ENCODE data around the gene PTBP3.

- TF ChIP-seq CTCF (IDR thresholded peaks at IDR 0.05) (no peak), POLR2A (IDR thresholded peaks at IDR 0.05) (no peak), EP300 (IDR thresholded peaks at IDR 0.05) (no peak)
Measured at GRCh38 chr9:112174222-112174964, 159.0 kb downstream of the PTBP3 start.

All from ovary (tissue), 3 donors.